GM21515 (cell line): ENCODE measurements around the gene RIT1.
"Not testable (repeated sequence)": the region's sequence is repeated elsewhere in the genome, so short reads cannot be mapped to it uniquely, and the experiment has no call there.

Experiments
- ATAC-seq: cut with Tn5 transposase; IDR thresholded peaks from one replicate; pipeline ENCODE4 v1.9.1; 2021; ENCODE audit not compliant: unreplicated experiment

The RIT1 gene

GRCh38 chr1:155895617-155896016, 15.5 kb downstream of the RIT1 start:
- ATAC-seq, result not testable (repeated sequence)

- no peak for ATAC-seq
These were observed 17.6 kb downstream of the RIT1 start for GRCh38 chr1:155893389-155894142.

GRCh38 chr1:155892796-155893195, 18.4 kb downstream of the RIT1 start:
- ATAC-seq, result no peak

DNA sequence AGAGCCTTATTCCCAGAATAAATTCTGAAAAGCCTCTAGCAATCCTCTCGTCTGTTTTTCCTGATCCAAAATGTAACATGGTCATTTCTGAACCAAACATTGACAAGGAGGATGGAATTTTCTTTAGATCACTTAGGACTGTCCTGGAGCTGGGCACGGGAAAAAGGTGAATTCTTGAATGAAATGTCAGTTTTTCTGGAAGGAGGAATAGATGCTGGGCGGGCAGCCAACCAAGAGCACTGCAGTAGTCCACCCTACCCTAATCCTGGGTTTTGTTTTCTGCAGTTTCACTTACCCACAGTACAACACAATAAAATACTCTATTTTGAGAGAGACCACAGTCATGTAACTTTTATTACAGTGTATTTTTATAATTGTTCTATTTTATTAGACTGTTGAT, 20.9 kb downstream of the RIT1 start:
- no peak for ATAC-seq

GRCh38 chr1:155889566-155889965, 21.6 kb downstream of the RIT1 start:
- no peak for ATAC-seq

GRCh38 chr1:155888481-155888880, 22.7 kb downstream of the RIT1 start:
- ATAC-seq, result no peak

GRCh38 chr1:155884982-155885381, 26.2 kb downstream of the RIT1 start:
- ATAC-seq, result no peak

GRCh38 chr1:155884031-155884960, 26.9 kb downstream of the RIT1 start:
- no peak for ATAC-seq

- no peak for ATAC-seq
These were observed 28.4 kb downstream of the RIT1 start for GRCh38 chr1:155882766-155883165.

GRCh38 chr1:155882235-155882634, 28.9 kb downstream of the RIT1 start:
- no peak for ATAC-seq

DNA sequence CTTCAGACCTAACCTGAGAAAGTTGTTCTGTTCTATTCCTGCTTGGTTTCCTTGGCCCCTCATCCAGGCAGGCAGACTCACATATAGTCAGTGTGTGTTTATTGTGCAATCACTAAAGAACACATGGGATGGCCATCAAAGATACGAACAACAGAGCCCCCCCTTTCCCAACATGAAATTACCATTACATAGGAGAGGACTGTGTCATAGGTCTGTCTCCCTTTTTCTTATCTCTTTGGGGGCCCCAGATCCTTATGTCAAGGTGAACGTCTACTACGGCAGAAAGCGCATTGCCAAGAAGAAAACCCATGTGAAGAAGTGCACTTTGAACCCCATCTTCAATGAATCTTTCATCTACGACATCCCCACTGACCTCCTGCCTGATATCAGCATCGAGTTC, 30.2 kb downstream of the RIT1 start:
- ATAC-seq, result no peak

GRCh38 chr1:155880251-155880650, 30.9 kb downstream of the RIT1 start:
- no peak for ATAC-seq

DNA sequence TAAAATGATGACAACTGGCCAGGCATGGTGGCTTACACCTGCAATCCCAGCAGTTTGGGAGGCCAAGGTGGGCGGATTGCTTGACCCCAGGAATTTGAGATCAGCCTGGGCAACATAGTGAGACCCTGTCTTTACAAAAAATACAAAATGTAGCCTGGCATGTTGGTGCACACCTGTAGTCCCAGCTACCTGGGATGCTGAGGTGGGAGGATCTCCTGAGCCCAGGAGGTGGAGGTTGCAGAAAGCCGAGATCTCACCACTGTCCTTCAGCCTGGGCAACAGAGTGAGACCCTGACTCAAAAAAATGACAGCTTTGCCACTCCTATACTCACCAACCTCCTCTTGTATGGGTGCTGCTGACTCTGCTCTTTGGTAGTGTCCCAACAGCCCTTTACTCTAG, 33.2 kb downstream of the RIT1 start:
- ATAC-seq, result no peak

DNA sequence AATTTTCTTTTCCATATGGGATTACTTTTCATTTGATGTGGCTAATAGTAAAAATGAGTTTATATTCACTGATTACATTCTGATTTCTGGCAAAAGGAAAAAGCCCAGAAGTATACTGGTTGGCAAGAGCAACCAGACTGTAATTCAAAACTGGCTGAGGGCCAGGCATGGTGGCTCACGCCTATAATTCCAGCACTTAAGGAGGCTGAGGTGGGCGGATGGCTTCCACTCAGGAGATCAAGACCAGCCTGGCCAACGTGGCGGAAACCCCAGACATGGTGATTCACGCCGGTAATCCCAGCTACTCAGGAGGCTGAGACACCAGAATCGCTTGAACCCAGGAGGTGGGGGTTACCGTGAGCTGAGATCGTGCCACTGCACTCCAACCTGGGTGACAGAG, 37.3 kb downstream of the RIT1 start:
- ATAC-seq, result no peak

DNA sequence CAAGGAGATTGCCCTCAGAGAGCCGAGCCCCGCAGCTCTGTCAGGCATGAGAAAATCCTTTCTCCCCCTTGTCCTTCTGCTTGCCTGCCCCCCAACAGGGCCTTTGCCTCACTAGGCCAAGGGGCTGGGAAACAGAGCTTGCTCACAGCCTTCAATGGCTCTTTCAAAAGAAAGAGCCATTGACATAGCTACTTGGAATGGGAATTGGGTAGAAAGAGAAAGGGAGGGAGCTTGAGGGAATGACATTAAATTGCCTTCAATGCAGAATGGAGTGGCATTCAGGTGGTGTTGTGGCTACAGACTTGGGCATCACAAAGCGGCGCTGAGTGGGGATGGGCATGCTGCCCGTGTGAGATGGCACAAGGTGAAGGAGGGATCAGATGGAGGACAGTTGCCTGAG, 38.6 kb downstream of the RIT1 start:
- no peak for ATAC-seq

- no peak for ATAC-seq
These were observed 39.8 kb downstream of the RIT1 start for GRCh38 chr1:155871390-155871789.

GRCh38 chr1:155867766-155868165, 43.4 kb downstream of the RIT1 start:
- ATAC-seq, result no peak

DNA sequence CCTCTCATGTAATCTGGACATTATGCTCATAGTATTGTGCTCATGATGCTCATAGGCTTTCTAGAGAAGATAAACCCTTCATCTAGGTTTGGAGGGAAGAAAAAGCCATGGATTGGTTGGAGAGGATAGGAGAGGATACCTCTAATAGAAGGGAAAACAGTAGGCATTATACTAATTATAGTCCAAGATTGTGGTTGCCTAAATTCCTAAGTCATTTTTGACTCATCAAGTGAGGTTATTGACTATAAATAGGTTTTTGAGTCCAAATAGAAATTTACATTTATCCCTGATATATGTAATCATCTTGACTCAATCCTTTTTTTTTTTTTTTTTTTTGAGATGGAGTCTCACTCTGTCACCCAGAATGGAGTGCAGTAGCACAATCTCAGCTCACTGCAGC, 46.8 kb downstream of the RIT1 start:
- no peak for ATAC-seq

DNA sequence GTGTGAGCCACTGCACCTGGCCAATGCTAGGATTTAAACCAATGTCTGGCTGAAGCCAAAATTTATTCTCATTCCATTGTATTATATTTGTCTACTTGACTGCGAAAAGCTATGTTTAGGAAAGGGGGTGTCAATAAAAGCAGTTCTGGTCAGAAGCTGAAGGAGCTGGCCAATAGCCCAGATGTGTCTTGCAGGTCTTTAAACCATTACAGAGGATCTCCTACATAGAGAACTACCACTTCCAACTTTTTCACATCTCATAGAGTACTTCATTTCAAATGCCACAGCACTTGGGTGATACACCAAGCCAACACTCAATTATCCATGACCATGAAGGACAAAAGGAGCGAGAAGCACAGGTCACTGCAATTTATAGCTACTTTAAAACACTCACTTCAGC, 49.3 kb downstream of the RIT1 start:
- ATAC-seq, result no peak

DNA sequence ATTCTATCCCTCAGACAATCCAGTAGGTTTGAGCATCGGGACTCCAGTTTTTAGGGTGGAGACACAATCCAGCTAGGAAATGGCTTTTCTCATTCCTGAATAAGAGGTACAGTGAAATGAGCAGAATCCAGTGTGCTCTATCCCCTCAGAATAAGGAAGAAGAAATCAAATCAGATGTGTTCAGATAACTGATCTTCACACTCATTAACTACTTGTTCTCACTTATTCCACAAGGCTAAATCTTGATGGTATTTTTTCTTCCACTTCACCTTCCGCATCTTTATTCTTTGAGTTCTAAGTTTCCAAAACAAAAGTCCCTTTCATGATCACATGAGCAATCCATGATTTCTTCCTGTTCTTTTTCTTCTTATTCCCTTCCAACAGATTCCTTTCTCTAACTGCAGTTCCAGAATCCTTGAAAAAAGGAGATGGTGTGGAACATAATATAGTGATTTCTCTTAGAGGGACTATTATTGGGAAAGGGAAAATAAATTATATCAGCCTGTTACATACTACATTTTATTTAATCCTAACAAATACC, 50.1 kb downstream of the RIT1 start:
- ATAC-seq, result no peak

- ATAC-seq, result peak; percentile 16
These were observed 51.0 kb downstream of the RIT1 start for GRCh38 chr1:155859881-155860871.
